ENCODE data around the gene FBN1.

The FBN1 gene

DNA sequence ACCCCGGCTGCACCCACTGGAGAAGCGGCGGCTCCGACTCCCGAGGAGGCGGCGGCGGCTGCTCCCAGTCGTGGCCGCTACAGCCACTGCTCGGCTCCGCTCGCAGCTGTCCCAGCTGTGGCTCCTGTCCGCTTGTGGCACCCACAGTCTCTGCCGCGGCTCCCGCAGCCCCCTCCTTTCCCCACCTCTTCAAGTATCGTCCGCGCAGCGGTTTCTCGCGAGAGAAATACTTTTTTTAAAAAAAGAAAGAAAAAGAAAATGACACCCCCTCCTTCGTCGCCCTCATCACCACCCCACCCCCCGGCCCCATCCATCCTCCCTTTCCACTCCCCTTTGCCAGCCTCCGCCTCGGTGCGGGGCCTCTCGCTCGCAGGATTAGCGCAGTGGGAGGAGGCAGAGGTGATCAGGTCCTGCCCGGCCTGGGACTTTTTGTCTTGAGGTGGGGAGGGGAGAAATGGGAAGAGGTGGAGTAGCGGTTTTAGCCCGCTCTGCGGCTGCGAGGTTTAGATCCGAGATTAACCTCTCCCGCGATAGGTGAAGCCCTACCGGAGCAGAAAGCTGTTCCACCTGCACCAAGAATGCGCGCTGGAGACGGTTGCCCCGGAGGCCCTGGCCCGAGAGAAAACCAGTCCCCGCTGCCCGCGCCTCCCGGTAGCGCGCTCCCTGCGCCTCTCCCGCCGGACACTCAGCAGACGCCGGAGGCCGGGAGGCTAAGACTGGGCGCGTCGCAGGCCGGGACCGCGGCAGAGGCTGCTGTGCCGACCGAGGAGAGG is at the start of gene FBN1:
Gene FBN1 (minus strand): TSS at position 152 of the 773 bp plus-strand sequence. CDS start 940 bp downstream, outside the sequence.
- DNase-seq (ENCODE audit: low read depth in 1 of 2, low spot score in 1 of 2) = no peak

DNA sequence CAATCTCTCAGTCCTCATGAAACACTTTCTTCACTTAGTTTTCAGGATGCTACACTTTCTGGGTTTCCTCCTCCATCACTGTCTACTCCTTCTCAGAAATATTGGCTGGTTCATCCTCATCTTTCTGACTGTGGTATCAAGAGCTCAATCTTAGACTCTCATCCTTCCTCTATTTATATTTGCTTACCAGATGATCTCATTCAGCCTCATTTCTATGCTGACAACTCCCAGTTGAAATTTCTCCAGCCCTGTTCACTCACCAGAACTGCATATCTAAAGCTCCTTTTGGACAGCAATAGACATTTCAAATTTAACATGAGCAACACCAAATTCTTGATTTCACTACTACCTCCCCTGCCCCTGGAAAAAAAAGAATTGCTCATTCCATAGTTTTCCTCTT is 48.0 kb upstream of the FBN1 start:
- no peak for DNase-seq (ENCODE audit: low read depth in 1 of 2, low spot score in 1 of 2)

DNA sequence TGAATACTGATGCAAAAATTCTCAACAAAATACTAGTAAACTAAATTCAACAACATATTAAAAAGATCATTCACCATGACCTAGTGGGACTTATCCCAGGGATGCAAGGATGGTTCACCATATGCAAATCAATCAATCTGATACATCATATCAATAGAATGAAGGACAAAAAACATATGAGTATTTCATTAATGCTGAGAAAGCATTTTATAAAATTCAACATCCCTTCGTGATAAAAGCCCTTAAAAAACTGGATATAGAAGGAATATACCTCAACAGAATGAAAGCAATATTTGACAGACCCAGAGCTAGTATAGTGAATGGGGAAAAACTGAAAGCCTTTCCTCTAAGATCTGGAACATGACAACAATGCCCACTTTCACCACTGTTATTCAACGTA is 43.0 kb upstream of the FBN1 start:
- no peak for DNase-seq (ENCODE audit: low read depth in 1 of 2, low spot score in 1 of 2)

DNA sequence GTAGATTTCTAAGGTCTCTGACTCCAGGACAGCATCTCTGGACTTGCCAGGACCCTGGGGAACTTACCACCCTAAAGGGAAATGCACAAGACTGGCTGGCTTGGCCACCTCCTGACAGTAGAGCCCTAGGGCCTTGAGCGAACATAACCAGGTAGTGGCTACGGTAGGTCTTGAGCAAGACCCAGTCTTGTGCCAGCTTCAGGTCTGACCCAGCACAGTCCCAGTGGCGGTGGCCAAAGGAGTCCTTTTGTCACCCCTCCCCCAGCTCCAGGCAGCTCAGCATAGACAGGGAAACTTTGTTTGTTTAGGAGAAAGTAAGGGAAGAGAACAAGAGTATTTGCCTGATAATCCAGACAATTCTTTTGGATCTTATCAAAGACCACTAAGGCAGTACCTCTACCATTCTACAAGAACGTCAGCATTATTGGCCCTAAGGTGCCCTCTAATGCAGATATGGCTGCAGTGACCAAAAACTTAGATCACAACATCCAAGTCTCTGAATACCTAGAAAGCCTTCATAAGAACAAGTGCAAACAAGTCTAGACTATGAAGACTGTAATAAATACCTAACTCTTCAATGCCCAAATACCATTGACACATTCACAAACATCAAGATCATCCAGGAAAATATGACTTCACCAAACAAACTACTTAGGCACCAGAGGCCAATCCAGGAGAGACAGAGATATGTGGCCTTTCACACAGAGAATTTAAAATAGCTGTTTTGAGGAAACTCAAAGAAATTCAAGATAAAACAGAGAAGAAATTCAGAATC is 38.7 kb upstream of the FBN1 start:
- DNase-seq (ENCODE audit: low read depth in 1 of 2, low spot score in 1 of 2) = no peak

DNA sequence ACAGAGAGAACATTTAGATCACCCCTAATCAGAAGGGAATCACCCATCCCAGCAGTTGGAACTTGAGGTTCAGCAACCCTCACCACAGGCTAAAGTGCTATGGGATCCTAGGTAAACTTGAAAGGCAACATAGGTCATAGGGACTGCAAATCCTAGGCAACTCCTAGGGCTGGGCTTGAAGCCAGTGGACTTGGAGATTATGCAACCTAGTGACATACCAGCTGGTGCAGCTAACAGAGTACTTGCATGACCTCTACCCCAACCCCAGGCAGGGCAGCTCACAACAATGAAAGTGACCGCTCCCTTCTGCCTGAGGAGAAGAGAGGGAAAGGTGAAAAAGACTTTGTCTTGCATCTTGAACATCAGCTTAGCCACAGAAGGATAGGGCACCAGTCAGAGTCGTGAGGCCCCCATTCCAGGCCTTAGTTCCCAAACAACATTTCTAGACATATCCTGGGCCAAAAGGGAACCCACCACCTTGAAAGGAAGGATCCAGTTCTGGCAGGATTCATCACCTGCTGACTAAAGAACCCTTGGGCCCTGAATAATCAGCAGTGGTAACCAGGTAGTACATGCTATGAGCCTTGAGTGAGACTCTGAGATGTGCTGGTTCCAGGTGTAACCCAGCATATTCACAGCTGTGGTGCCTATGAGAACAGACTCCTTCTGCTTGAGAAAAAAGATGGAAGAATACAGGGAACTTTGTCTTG is 37.6 kb upstream of the FBN1 start:
- DNase-seq (ENCODE audit: low read depth in 1 of 2, low spot score in 1 of 2) = no peak

DNA sequence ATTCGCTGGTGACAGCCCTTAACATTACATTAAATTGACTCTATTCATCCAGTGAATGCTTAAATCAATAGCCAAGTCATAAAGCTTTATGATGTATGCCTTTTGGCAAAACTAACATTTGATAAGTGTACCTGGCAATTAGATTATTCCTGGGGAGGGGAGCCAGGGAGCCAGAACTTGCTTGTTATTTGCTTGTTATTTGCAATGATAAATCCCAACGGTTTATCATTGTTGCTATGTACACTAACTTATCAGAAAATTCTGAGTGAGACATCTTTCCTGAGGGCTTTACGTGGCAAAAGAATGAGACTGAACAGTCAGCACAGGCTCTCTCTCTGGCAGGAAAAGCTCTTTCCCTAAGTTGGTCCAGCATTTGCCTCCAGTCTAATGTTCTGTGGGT is 35.8 kb upstream of the FBN1 start:
- no peak for DNase-seq (ENCODE audit: low read depth in 1 of 2, low spot score in 1 of 2)

DNA sequence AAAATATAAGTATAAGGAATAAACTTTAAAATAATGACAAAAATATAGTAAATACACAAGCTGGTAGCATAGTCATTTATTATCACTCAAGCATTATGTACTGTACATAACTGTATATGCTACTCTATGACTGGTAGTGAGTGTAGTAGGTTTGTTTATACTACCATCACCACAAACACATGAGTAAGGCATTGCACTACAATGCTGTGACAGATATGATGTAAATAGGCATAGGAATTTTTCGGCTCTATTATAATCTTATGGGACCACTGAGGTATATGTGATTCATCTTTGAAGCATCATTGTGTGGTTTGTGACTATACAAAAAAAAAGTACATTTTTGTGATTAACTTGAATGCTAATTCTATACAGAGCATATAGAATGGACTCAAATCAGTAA is 35.3 kb upstream of the FBN1 start:
- DNase-seq (ENCODE audit: low read depth in 1 of 2, low spot score in 1 of 2) = no peak

DNA sequence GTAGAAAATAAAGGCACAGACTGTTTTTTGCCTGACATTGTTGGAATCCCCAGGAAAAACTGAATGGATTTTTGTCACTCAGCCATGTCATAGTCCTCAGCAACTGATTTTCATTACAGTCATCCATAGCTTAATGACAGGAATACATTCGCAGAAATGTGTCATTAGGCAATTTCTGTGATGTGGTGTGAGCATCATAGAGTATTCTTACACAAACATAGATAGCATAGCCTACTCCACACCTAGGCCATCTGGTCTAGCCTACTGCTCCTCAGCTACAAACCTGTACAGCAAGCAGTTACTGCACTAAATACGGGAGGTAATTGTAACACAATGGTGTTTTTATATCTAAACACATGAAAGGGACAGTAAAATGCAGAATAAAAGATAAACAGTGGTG is 34.4 kb upstream of the FBN1 start:
- DNase-seq (ENCODE audit: low read depth in 1 of 2, low spot score in 1 of 2) = no peak

DNA sequence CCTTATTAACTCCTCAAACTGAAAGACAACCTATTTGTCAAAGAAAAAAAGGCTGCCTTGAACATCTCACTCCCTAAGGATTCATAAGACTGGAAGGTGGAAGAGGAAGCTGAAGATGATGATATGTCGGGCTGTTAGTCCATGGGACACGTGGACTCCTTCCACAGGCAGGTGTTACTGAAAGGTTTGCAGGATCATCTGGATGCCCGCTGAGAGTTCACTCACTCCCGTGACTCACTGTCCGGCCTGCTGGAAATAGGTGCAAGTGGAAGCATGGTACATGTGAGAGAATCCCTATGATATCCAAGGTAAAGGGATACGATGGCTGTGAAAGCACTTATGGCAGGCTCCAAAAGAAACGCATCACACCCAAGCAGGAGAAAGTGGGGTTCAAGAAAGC is 33.3 kb upstream of the FBN1 start:
- DNase-seq (ENCODE audit: low read depth in 1 of 2, low spot score in 1 of 2) = no peak

DNA sequence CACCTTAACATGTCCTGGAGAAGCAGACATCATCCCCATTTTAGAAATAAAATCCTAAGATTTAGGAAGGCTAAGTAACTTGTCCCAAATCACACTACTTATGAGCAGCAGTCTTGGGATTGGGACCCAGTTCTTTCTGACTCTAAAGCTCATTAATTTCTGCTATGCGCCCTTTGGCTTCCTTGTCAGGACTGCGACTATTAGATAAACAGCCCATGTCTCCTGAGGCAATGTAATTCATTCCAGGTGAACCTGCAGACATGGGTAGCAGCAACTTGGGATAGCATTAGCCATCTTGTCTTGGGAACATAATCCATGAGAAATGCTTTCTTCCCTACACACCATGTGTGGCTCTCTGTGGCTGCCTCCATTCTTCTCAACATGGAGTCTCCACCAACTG is 32.3 kb upstream of the FBN1 start:
- DNase-seq (ENCODE audit: low read depth in 1 of 2, low spot score in 1 of 2) = no peak

DNA sequence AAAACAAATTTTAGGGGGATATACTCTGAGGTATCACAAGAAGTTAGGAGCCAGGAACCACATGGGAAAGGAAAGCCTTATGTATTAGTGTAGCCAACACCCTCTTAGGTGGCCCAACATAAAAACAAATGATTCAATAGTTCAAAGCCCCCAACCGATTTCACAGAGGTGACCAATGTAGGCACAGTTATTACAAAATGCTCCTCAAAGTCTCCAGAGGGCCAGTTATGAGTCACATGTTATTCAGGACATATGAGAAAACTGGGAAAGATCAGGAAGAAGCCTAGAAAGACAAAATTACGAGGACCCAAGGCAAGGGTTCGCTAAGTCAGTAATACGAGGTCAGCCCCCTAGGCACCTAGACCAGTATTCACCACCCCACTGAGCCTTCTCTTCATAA is 29.9 kb upstream of the FBN1 start:
- DNase-seq (ENCODE audit: low read depth in 1 of 2, low spot score in 1 of 2) = no peak

DNA sequence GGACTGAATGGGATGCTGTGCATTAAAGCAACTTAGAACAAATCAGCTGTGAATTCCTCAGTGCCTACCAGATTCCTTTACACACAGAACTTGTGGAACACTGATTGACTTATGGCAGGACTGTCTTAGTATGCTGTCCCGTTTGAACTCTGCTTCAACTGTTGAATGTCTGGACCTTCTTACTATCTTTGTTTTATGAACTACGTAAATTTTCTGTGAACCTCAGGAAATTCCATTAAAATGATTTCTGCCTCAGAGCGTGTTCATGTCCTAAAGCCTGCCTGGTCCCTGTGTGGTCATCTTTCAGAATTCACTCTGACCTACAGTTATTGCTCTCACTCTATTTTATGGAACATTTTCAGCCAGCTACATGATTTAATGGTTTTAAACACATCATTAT is 29.4 kb upstream of the FBN1 start:
- DNase-seq (ENCODE audit: low read depth in 1 of 2, low spot score in 1 of 2) = no peak

DNA sequence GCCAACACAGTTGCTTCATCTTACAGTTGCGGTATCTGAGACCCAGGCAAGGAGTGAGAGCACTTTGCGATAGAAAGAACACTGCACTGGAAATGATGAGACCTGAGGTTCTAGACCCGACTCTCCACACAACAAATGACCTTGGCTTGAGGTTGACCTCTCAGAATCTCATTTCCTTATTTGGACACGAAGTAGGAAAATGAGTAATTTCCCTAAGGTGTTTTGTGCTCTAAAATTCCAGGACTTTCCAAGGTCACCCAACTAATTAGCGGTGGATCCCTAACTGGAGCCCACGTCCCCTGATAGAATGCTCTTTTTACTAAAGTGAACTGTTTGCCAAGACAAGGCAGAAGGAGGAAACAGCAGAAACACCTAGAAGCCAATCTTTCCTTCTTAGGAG is 26.7 kb upstream of the FBN1 start:
- no peak for DNase-seq (ENCODE audit: low read depth in 1 of 2, low spot score in 1 of 2)

DNA sequence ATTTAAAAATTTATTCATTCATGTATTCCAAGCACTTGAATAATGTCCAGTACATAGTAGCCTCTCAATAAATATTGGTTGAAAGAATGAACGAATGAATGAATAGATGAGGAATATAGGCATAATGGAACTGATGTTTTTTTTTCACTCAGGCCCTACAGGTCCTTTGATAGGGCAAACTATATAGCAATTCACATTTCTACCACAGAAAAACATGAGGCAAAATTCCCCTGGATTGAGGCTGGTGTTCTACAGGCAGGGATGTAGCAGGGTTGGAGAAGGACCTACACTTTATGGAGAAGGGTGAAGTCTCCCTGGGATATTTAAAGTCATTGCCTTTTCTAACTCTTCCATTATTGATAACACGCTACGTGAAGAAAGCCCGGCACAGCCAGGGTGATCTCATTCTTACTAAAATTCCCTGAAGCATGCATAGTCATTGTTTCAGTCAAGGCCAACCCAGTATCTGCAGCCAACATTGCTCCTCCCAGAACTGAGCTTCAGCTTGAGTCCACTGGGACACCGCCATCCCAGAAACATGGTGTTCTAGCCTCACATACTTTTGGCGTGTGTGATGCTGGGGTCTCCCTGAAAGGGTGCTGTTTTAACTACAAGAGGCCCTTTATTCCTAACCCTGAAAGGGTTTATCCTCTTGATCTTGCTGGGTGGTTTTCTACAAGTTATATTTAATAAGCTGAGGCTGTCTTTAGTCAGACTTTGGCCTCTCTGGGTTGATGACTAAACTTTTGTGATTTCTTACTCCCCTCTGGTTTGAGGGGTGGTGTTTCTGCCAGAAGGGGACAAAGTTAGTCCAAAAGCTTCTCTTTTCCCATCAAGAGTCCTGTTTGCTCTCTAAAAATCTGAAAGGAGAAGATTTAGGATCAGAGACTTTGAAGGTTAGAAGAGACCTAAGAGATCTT is 25.9 kb upstream of the FBN1 start:
- no peak for DNase-seq (ENCODE audit: low read depth in 1 of 2, low spot score in 1 of 2)

DNA sequence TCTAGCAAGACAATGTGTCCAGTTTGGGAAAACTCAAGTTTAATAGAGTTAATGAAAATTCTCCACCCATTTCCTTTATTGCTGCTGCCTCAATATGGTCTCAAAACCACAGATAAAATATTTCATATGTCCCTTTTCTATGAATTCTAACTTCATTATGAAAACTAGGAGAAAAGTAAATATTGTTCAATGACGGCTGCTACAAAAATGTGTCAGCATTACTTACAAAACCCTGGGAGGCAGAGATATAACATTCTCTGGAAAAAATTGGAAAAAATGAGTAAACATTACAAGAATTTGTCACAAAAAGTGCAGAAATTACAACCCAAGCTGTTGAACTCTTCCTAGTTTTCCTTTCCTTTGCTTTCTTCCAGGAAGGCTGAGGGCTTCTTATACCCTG is 22.2 kb upstream of the FBN1 start:
- DNase-seq (ENCODE audit: low read depth in 1 of 2, low spot score in 1 of 2) = no peak

DNA sequence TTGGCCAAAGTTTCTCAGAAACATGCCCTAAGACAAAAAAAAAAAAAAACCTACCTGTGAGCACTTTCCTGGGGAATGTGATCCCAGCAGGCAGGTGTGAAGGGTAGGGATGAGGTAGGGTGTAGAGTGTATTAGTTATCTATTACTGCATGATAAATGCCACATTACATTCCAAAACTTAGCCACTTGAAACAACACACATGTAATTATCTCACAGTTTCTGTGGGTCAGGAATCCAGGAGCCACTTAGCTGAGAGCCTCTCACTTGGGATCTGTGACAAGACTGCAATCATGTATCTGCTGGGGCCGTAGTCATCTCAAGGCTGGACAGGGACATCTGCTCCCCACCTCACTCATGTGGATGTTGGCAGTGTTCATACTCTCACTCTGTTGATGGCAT is 18.9 kb upstream of the FBN1 start:
- no peak for DNase-seq (ENCODE audit: low read depth in 1 of 2, low spot score in 1 of 2)

DNA sequence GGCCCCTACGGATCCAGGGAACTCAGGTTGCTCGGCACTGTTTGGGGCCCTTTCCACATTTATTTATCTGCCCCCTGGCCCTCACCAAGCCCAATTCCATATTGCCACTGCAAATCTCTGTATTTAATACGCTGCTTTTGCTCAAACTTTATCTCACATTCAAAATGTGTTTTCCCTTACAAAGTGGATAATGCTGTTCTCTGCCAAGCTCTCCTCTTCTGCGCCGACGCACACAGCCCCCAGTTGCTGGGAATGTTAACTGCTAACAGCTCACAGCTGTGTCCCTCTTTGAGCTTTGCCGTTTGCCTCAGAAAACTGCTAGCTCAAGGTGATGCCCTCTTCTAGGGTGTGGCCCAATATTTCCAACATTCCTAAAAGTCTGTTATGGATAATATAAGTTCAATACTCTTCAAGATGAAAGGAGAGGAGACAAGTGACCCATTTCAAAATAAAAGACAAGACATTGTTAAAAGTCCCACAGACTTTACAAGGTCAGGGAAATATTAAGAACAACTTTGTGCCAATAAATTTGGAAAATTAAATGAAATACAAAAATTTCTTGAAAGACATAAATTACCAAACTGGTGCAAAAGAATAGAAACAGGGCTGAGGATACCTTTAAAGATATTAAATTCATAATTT is 12.6 kb upstream of the FBN1 start:
- DNase-seq (ENCODE audit: low read depth in 1 of 2, low spot score in 1 of 2) = no peak

DNA sequence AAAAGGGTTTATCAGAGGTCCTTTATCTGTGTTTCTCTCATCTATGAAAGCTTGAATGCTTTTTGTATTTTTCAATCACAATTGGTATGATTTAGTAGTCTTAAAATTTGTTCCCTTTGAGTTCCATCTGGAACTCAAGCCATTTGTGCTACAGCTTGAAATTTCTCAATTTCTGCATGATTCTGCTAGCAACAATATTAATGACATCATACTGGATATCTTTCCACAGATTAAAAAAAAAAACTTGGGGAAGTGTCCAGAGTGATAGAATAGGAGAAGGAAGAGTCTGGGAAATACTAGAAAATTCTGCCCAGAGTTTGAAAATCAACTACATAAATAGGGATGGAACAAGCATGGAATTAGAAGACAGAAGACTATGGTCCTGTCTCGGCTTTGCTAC is 9.3 kb upstream of the FBN1 start:
- no peak for DNase-seq (ENCODE audit: low read depth in 1 of 2, low spot score in 1 of 2)

DNA sequence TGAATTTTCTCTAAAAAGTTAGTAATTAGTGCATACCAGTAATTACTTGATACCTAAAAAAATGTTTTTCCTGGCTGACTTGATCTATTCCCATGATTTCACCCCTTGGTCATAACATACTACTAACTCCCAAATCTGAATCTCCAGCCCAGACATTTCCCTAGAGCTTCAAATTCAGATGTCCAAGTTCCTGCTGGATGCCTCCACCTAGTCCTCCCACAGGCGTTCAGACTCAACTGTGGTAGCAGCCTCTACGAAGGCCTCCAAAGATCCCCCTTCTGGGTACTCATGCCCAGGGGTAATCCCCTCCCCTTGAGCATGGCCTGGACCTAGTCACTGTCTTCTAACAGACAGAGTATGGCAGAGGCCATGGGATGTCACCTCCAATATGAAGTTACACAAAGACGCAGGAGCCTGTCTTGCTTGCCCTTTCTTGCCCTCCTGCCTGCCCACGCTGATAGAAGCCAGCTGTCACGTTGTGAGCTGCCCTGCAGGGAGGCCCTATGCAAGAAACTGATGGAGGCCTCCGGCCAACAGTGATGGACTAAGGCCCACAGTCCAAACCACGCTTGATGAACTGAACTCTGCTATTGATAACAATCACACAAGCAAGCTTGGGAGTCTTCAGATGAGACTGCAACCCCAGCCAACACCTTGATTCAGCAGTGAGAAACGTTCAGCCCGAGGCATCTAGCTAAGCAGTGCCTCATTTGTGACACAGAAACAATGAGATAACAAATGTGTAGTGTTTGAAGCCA is 8.6 kb upstream of the FBN1 start:
- DNase-seq (ENCODE audit: low read depth in 1 of 2, low spot score in 1 of 2) = no peak

DNA sequence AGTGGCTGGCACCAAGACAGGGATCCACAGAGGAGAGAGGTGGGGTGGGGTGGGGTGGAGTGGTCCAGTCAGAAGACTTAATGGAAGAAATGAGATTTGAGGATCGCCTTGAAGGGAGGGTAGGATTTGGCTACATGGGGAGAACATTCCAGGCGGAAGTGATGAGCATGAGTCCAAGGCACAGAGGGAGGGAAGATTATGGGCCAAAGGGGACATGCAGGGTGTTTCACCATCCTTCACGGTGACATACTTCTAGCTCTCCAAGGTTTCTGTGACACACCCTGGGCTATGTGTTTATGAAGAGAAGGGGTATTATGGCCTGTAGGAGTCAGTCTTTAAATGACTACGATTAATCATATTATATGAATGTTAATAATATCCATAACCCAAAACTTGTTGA is 7.7 kb upstream of the FBN1 start:
- no peak for DNase-seq (ENCODE audit: low read depth in 1 of 2, low spot score in 1 of 2)

Measured in activated CD4-positive, alpha-beta T cell treated with anti-CD3 and anti-CD28 coated beads, Interleukin-2, amount 50 U/mL, for 24 hours (primary cell).